IMR-90 (cell line): ENCODE results near the gene PRKCH. TPM values are rescaled to one million over a fixed set of nuclear protein-coding genes. Genes with fewer than 3 reads are reported as not detected.

Experiments used
- ATAC-seq: fragments of 200-7000 bp; cut with Tn5 transposase; 2 replicates; pipeline ENCODE4 v1.9.1; 2020; ENCODE audit warnings: low read depth, mild to moderate bottlenecking, moderate library complexity
- BruUV-seq: library from RNA; stranded (reverse); fragments of 400-500 nt; replicated peaks from 2 replicates; lab custom pipeline; 2021; lab: Mats Ljungman, UMichigan
- CTCF ChIA-PET: fragments of 300-600 bp; formaldehyde crosslinking; extraction: SDS; loops from one replicate; lab custom pipeline; 2021; ENCODE audit warnings: antibody characterized with exemption; lab: Yijun Ruan, JAX
- POLR2A ChIA-PET: fragments of 300-600 bp; sonication (Branson Sonifier 250); formaldehyde crosslinking; loops from one replicate; lab custom pipeline; 2022; ENCODE audit warnings: antibody characterized with exemption; ENCODE audit not compliant: unreplicated experiment; lab: Charles Lee
- DNase-seq: peaks from one replicate; pipeline ENCODE4 v3.0.0; 2013
- H2AFZ ChIP-seq: replicated peaks from 2 replicates; pipeline ENCODE3; 2013; ENCODE audit warnings: low read length, mild to moderate bottlenecking; ENCODE audit not compliant: poor library complexity
- H2AK5ac ChIP-seq: 2 replicates; pipeline ENCODE4 v1.6.1; 2013; ENCODE audit warnings: low read depth, low read length, inconsistent platforms
- H2AK9ac ChIP-seq: replicated peaks from 2 replicates; pipeline ENCODE3; 2013; ENCODE audit warnings: mild to moderate bottlenecking, low read depth, low read length, moderate library complexity; ENCODE audit not compliant: poor library complexity
- H2BK120ac ChIP-seq: 2 replicates; pipeline ENCODE4 v1.6.1; 2013; ENCODE audit warnings: low read depth, low read length, inconsistent platforms
- H2BK15ac ChIP-seq: 3 replicates; pipeline ENCODE4 v1.6.1; 2013; ENCODE audit warnings: low read depth, low read length, inconsistent platforms
- H2BK20ac ChIP-seq: 2 replicates; pipeline ENCODE4 v1.6.1; 2013; ENCODE audit warnings: low read depth, mild to moderate bottlenecking, inconsistent platforms, low read length, moderate library complexity
- H2BK5ac ChIP-seq: 2 replicates; pipeline ENCODE4 v1.6.1; 2013; ENCODE audit warnings: mild to moderate bottlenecking, low read depth, low read length, inconsistent platforms; ENCODE audit not compliant: poor library complexity, severe bottlenecking
- H3K14ac ChIP-seq: replicated peaks from 2 replicates; pipeline ENCODE4 v1.6.1; 2013; ENCODE audit warnings: low read depth, low read length, inconsistent platforms
- H3K18ac ChIP-seq: 2 replicates; pipeline ENCODE4 v1.6.1; 2013; ENCODE audit warnings: low read depth, low read length, control low read depth
- H3K23ac ChIP-seq: 2 replicates; pipeline ENCODE4 v1.6.1; 2013; ENCODE audit warnings: low read depth, low read length, inconsistent platforms
- H3K27ac ChIP-seq: 2 replicates; pipeline ENCODE4 v1.5.1; 2013; ENCODE audit warnings: mild to moderate bottlenecking, control low read depth, low read length; ENCODE audit not compliant: insufficient read depth
- H3K27me3 ChIP-seq: 2 replicates; pipeline ENCODE4 v1.6.1; 2013; ENCODE audit warnings: low read length; ENCODE audit not compliant: control insufficient read depth, insufficient read depth
- H3K36me3 ChIP-seq: 2 replicates; pipeline ENCODE4 v1.6.1; 2013; ENCODE audit warnings: low read length, mixed read lengths; ENCODE audit not compliant: control insufficient read depth, insufficient read depth
- H3K4ac ChIP-seq: 2 replicates; pipeline ENCODE4 v1.6.1; 2013; ENCODE audit warnings: low read depth, low read length, inconsistent platforms
- H3K4me1 ChIP-seq: 2 replicates; pipeline ENCODE4 v1.6.1; 2013; ENCODE audit warnings: low read length, mixed read lengths; ENCODE audit not compliant: control insufficient read depth, insufficient read depth
- H3K4me2 ChIP-seq: 2 replicates; pipeline ENCODE4 v1.6.1; 2013; ENCODE audit warnings: low read depth, mild to moderate bottlenecking, control low read depth, low read length, moderate library complexity
- H3K4me3 ChIP-seq: 2 replicates; pipeline ENCODE4 v1.5.1; 2013; ENCODE audit warnings: low read depth, mild to moderate bottlenecking, control low read depth, low read length, moderate library complexity; ENCODE audit not compliant: insufficient read depth
- H3K56ac ChIP-seq: 2 replicates; pipeline ENCODE4 v1.6.1; 2013; ENCODE audit warnings: low read length, inconsistent platforms; ENCODE audit not compliant: insufficient read depth; ENCODE audit errors: extremely low read depth
- H3K79me1 ChIP-seq, 2 experiments: 2 replicates each; pipeline ENCODE4 v1.6.1; 2013; ENCODE audit warnings: low read length in 2 of 2, inconsistent platforms in 1 of 2, low read depth in 1 of 2
- H3K9ac ChIP-seq: 2 replicates; pipeline ENCODE4 v1.6.1; 2013; ENCODE audit warnings: low read depth, low read length, control low read depth
- H3K9me1 ChIP-seq: 2 replicates; pipeline ENCODE4 v1.6.1; 2013; ENCODE audit warnings: low read length, inconsistent platforms; ENCODE audit not compliant: insufficient read depth
- H3K9me3 ChIP-seq: 2 replicates; pipeline ENCODE4 v1.6.1; 2013; ENCODE audit warnings: low read length; ENCODE audit not compliant: control insufficient read depth, insufficient read depth
- H4K20me1 ChIP-seq: 2 replicates; pipeline ENCODE4 v1.6.1; 2013; ENCODE audit warnings: low read length, inconsistent platforms; ENCODE audit not compliant: insufficient read depth
- H4K5ac ChIP-seq: 2 replicates; pipeline ENCODE4 v1.6.1; 2013; ENCODE audit warnings: mild to moderate bottlenecking, low read depth, low read length, control low read depth
- H4K8ac ChIP-seq, 2 experiments: 2 replicates each; pipeline ENCODE4 v1.6.1; 2013; ENCODE audit warnings: low read depth in 2 of 2, low read length in 2 of 2, control low read depth in 1 of 2, inconsistent platforms in 1 of 2
- H4K91ac ChIP-seq: 2 replicates; pipeline ENCODE4 v1.6.1; 2013; ENCODE audit warnings: low read depth, low read length, inconsistent platforms; ENCODE audit not compliant: insufficient read depth
- CEBPB ChIP-seq: IDR thresholded peaks from 2 replicates; pipeline ENCODE4 v1.6.1; 2012; ENCODE audit warnings: low read depth, low read length, improper control_type of control experiment
- CHD1 ChIP-seq: IDR thresholded peaks from 2 replicates; pipeline ENCODE4 v1.6.1; 2012; ENCODE audit warnings: low read depth, low read length, improper control_type of control experiment
- FOS ChIP-seq: fragments of 150-350 bp; IDR thresholded peaks from 2 replicates; pipeline ENCODE4 v1.6.1; 2016; ENCODE audit warnings: low read depth, low read length
- NFE2L2 ChIP-seq: fragments of 150-350 bp; IDR thresholded peaks from 2 replicates; pipeline ENCODE4 v1.6.1; 2016; ENCODE audit warnings: low read depth, mild to moderate bottlenecking, low read length
- POLR2A ChIP-seq: IDR thresholded peaks from 2 replicates; pipeline ENCODE4 v1.6.1; 2012; ENCODE audit warnings: mild to moderate bottlenecking, low read depth, low read length
- RAD21 ChIP-seq: IDR thresholded peaks from 2 replicates; pipeline ENCODE4 v1.6.1; 2012; ENCODE audit warnings: low read length, improper control_type of control experiment
- RFX5 ChIP-seq: IDR thresholded peaks from 2 replicates; pipeline ENCODE4 v1.8.0; 2012; ENCODE audit warnings: low read depth, mild to moderate bottlenecking, low read length, moderate library complexity
- USF2 ChIP-seq: fragments of 150-350 bp; IDR thresholded peaks from 2 replicates; pipeline ENCODE4 v1.6.1; 2017; ENCODE audit warnings: mild to moderate bottlenecking, antibody characterized with exemption, low read length, low read depth
- WGBS, 2 experiments: methylation state at CpG; one replicate each; pipeline versions ENCODE4 v1.1.5 to v1.1.7; 2013; ENCODE audit warnings: missing lambda C conversion rate in 2 of 2; ENCODE audit not compliant: insufficient read length in 1 of 2; ENCODE audit errors: extremely low coverage in 2 of 2; 5-methylcytosine and 5-hydroxymethylcytosine counted together
- dilution Hi-C: fragments of 300-500 bp; cut with HindIII; formaldehyde crosslinking; loops from one replicate; pipeline ENCODE4 v1.14.3; 2018; ENCODE audit warnings: low sequenced_read_pairs; ENCODE audit not compliant: unreplicated experiment
- in situ Hi-C: fragments of 300-500 bp; cut with MboI; formaldehyde crosslinking; loops from 3 replicates; pipeline ENCODE4 v1.14.3; 2019; ENCODE audit warnings: low sequenced_read_pairs, inconsistent platforms, mixed read lengths
- intact Hi-C: fragments of 100-400 bp; cut with micrococcal nuclease; formaldehyde crosslinking; loops from 2 replicates; pipeline ENCODE4 v1.10.0; 2022
- polyA plus RNA-seq, 3 experiments: library from polyadenylated mRNA; depleted of rRNA; stranded (reverse); fragments of >200 nt; gene quantifications; 2 replicates each; pipeline ENCODE4 v1.2.3, GENCODE V29; 2012; ENCODE audit warnings: low replicate concordance in 1 of 3
- total RNA-seq: library from RNA; depleted of rRNA; stranded (reverse); fragments of >200 nt; gene quantifications from 2 replicates; pipeline ENCODE4 v1.2.3, GENCODE V29; 2012

Gene PRKCH
- total and polyA plus RNA-seq, 2 of the 4 experiments (the other 2 are of a cell fraction): 1.6 to 2.3 TPM

DNA sequence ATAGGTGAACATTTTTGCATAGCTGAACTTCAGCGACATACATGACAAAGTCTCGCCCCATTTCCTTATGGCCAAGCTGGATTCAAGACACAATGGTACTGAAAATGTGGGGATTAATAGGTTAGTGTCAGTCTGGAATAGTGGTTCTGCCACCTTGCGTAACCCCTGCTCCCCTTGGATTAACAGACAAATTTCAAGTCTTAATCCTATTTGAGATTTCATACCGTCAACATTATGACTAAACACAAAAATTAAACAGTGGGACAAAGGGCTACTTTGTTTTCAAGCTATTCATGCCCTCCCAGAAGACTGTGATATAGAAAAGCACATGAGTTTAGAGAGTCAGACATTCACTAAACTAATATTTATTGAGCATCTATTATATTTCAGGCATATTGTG lies 235.1 kb downstream of the PRKCH start:
- no TSS peak for BruUV-seq
- ChIA-PET CTCF (no interaction called here), POLR2A (no interaction called here)
- H3K4me1 ChIP-seq: peaks cover 48% of the 10 kb centered on the region
- no peaks in the 10 kb centered on the region for H3K9me3 ChIP-seq
- peak overlapping the region; percentile 97 for H2BK120ac ChIP-seq
- peak overlapping the region; percentile 39; the same call in 1 of the 2 replicates for H3K14ac ChIP-seq
- intact Hi-C loops: loop anchor here (10.0 kb wide), 1 partner anchor 278 kb away; no protein-coding TSS in a partner anchor
- H3K56ac ChIP-seq: no peak overlapping the region
- WGBS, 2 experiments: no CpG with 5 or more reads among the region's 4 CpGs
- H2AFZ ChIP-seq: no peak overlapping the region
- TF ChIP-seq FOS (no peak), POLR2A (no peak), CEBPB (peak; percentile 62), USF2 (no peak), CHD1 (no peak), NFE2L2 (no peak), RAD21 (no peak), RFX5 (no peak)
- DNase-seq (no peak), ATAC-seq (no peak)
- H2BK15ac ChIP-seq: peak overlapping the region; percentile 69; the same call in 2 of the 3 replicates
- H3K79me1 ChIP-seq: peaks cover 9 to 57% of the 10 kb centered on the region in 2 experiments
- H3K36me3 ChIP-seq: no peaks in the 10 kb centered on the region
- H3K27me3 ChIP-seq: no peaks in the 10 kb centered on the region
- no peak overlapping the region for H2AK9ac ChIP-seq
- peak overlapping the region in 1 of 2 experiments; percentile 24; a peak in 3 of 4 replicates for H4K8ac ChIP-seq
- H2AK5ac ChIP-seq: peak overlapping the region; percentile 65
- H3K23ac ChIP-seq: no peak overlapping the region
- H3K4me3 ChIP-seq: no peak overlapping the region
- no peak overlapping the region for H3K4me2 ChIP-seq
- H3K9me1 ChIP-seq: peaks cover 39% of the 10 kb centered on the region
- peak overlapping the region; percentile 63; the same call in 1 of the 2 replicates for H3K18ac ChIP-seq
- dilution Hi-C loops: no loop called here
- H2BK5ac ChIP-seq: peak overlapping the region; percentile 98
- H3K4ac ChIP-seq: peak overlapping the region; percentile 59
- no peak overlapping the region for H3K27ac ChIP-seq
- H2BK20ac ChIP-seq: peak overlapping the region; percentile 79
- H4K5ac ChIP-seq: no peak overlapping the region
- no peak overlapping the region for H3K9ac ChIP-seq
- H4K20me1 ChIP-seq: no peaks in the 10 kb centered on the region
- in situ Hi-C loops: loop anchor here (25.0 kb wide), 1 partner anchor 919 kb away; the partner anchor contains the start of gene SIX1
- H4K91ac ChIP-seq: peak overlapping the region; percentile 37; the same call in 1 of the 2 replicates
